DOHH2 (cell line): Measurements from ENCODE around the gene NNT.
A peak's percentile ranks its signal among the peaks of the same experiment; 100 is the strongest.
"Not testable (repeated sequence)": the region's sequence is repeated elsewhere in the genome, so short reads cannot be mapped to it uniquely, and the experiment has no call there.

Experiments used
- H3F3A ChIP-seq: fragments of 200-600 bp; sonication (generic), shearing (Covaris generic); 2 replicates; pipeline ENCODE4 v1.6.0; 2016; ENCODE audit warnings: antibody characterized with exemption, mild to moderate bottlenecking; ENCODE audit not compliant: control insufficient read depth, insufficient read depth
- H3K27ac ChIP-seq: fragments of 200-600 bp; sonication (generic); 2 replicates; pipeline ENCODE4 v1.5.1; 2014; ENCODE audit warnings: low read depth, mild to moderate bottlenecking, low read length, moderate library complexity
- H3K27me3 ChIP-seq: fragments of 200-600 bp; sonication (generic); 2 replicates; pipeline ENCODE4 v1.6.1; 2014; ENCODE audit warnings: mild to moderate bottlenecking, low read length, mixed read lengths; ENCODE audit not compliant: control insufficient read depth
- H3K36me3 ChIP-seq: fragments of 200-600 bp; sonication (generic); 2 replicates; pipeline ENCODE4 v1.6.1; 2014; ENCODE audit warnings: mild to moderate bottlenecking, low read length, moderate library complexity, mixed read lengths; ENCODE audit not compliant: control insufficient read depth
- H3K4me1 ChIP-seq: fragments of 200-600 bp; sonication (generic); 2 replicates; pipeline ENCODE4 v1.6.1; 2014; ENCODE audit warnings: mild to moderate bottlenecking, low read length, mixed read lengths; ENCODE audit not compliant: control insufficient read depth
- H3K4me2 ChIP-seq: fragments of 200-600 bp; sonication (generic); 2 replicates; pipeline ENCODE4 v1.6.0; 2014; ENCODE audit warnings: mild to moderate bottlenecking, low read length, moderate library complexity
- H3K4me3 ChIP-seq: fragments of 200-600 bp; sonication (generic); 2 replicates; pipeline ENCODE4 v1.5.1; 2014; ENCODE audit warnings: mild to moderate bottlenecking, low read length, mixed read lengths
- H3K79me2 ChIP-seq: fragments of 200-600 bp; sonication (generic); 2 replicates; pipeline ENCODE4 v1.6.1; 2014; ENCODE audit warnings: mild to moderate bottlenecking, low read length, mixed read lengths; ENCODE audit not compliant: control insufficient read depth
- H3K9me2 ChIP-seq: fragments of 200-600 bp; sonication (generic); replicated peaks from 2 replicates; pipeline ENCODE4 v1.6.1; 2014; ENCODE audit warnings: mild to moderate bottlenecking, low read length, mixed read lengths; ENCODE audit not compliant: control insufficient read depth
- H3K9me3 ChIP-seq: fragments of 200-600 bp; sonication (generic); 2 replicates; pipeline ENCODE4 v1.6.1; 2014; ENCODE audit warnings: antibody characterized with exemption, low read length, mixed read lengths; ENCODE audit not compliant: control insufficient read depth, insufficient read depth
- H4K20me1 ChIP-seq: fragments of 200-600 bp; sonication (generic); 2 replicates; pipeline ENCODE4 v1.6.0; 2014; ENCODE audit warnings: low read depth, mild to moderate bottlenecking, antibody characterized with exemption, low read length, moderate library complexity; ENCODE audit not compliant: control insufficient read depth, insufficient read depth
- CTCF ChIP-seq: fragments of 200-600 bp; sonication (generic); IDR thresholded peaks from one replicate; pipeline ENCODE4 v1.5.1; 2014; ENCODE audit warnings: antibody characterized with exemption, mild to moderate bottlenecking, low read depth, low read length; ENCODE audit not compliant: poor library complexity, severe bottlenecking
- EZH2phosphoT487 ChIP-seq: fragments of 200-600 bp; sonication (generic); IDR thresholded peaks from 2 replicates; pipeline ENCODE4 v1.6.1; 2017; ENCODE audit warnings: borderline replicate concordance, mild to moderate bottlenecking, antibody characterized with exemption, low read length, moderate library complexity, mixed read lengths

Gene NNT

GRCh38 chr5:43555895-43556606 lies 46.9 kb upstream of the NNT start:
- no peaks in the 10 kb centered on the region; the same call in 1 of the 2 replicates for H4K20me1 ChIP-seq
- H3K79me2 ChIP-seq, result peaks cover 54% of the 10 kb centered on the region
- no peaks in the 10 kb centered on the region for H3K27me3 ChIP-seq
- H3K36me3 ChIP-seq, result peaks cover 52% of the 10 kb centered on the region
- H3K4me2 ChIP-seq, result peak overlapping the region; percentile 93
- peak overlapping the region; percentile 68 for H3K27ac ChIP-seq
- peak overlapping the region; percentile 82 for H3K4me3 ChIP-seq
- no peaks in the 10 kb centered on the region for H3K9me2 ChIP-seq
- no peaks in the 10 kb centered on the region for H3F3A ChIP-seq
- TF ChIP-seq CTCF (no peak), EZH2phosphoT487 (no peak)
- H3K9me3 ChIP-seq, result no peaks in the 10 kb centered on the region
- H3K4me1 ChIP-seq, result peaks cover 33% of the 10 kb centered on the region

GRCh38 chr5:43556607-43556856 lies 46.4 kb upstream of the NNT start:
- Histone ChIP-seq H3K4me2 (peak overlapping the region; percentile 93), H3K4me3 (peak overlapping the region; percentile 82), H3K27ac (peak overlapping the region; percentile 68), H3K4me1 (peaks cover 33% of the 10 kb centered on the region), H3K36me3 (peaks cover 47% of the 10 kb centered on the region), H3K79me2 (peaks cover 49% of the 10 kb centered on the region)
- not testable (repeated sequence) for H3K27me3 ChIP-seq, H3K9me3 ChIP-seq, H3F3A ChIP-seq, H3K9me2 ChIP-seq, H4K20me1 ChIP-seq

GRCh38 chr5:43556857-43557542 lies 46.0 kb upstream of the NNT start, which contains the start of gene PAIP1:
Gene PAIP1, minus strand, starts transcription at chr5:43557077. Its CDS starts 231 bp downstream, at chr5:43556846.
- Histone ChIP-seq H3K27ac (peak within 1 kb of the TSS; percentile 68), H3K27me3 (no peaks in the 10 kb centered on the region), H3K4me2 (peak within 1 kb of the TSS; percentile 93), H3K9me2 (no peaks in the 10 kb centered on the region), H3K79me2 (peaks cover 45% of the 10 kb centered on the region), H3K4me3 (peak within 1 kb of the TSS; percentile 82), H4K20me1 (no peaks in the 10 kb centered on the region; the same call in 1 of the 2 replicates), H3F3A (no peaks in the 10 kb centered on the region), H3K9me3 (no peaks in the 10 kb centered on the region), H3K36me3 (peaks cover 43% of the 10 kb centered on the region), H3K4me1 (peaks cover 33% of the 10 kb centered on the region)
- TF ChIP-seq CTCF, result peak; percentile 35
- TF ChIP-seq EZH2phosphoT487, result no peak

- Histone ChIP-seq H3K9me3 (no peaks in the 10 kb centered on the region), H3K36me3 (peaks cover 11% of the 10 kb centered on the region), H3F3A (no peaks in the 10 kb centered on the region), H3K27ac (no peak overlapping the region), H3K27me3 (no peaks in the 10 kb centered on the region), H4K20me1 (no peaks in the 10 kb centered on the region), H3K79me2 (peaks cover 13% of the 10 kb centered on the region), H3K4me3 (no peak overlapping the region), H3K4me1 (peaks cover 12% of the 10 kb centered on the region), H3K4me2 (no peak overlapping the region), H3K9me2 (no peaks in the 10 kb centered on the region)
- no peak for TF ChIP-seq EZH2phosphoT487
- no peak for TF ChIP-seq CTCF
Measured at GRCh38 chr5:43560128-43560527, 42.9 kb upstream of the NNT start.
